Epithelial cell of esophagus (primary cell): ENCODE measurements around the gene NHEJ1.
A peak's percentile ranks its signal among the peaks of the same experiment; 100 is the strongest.

Source experiments
- DNase-seq: peaks from one replicate; pipeline ENCODE4 v3.0.0; 2010; ENCODE audit warnings: low read depth
- H3K4me3 ChIP-seq: 2 replicates; pipeline ENCODE4 v1.5.1; 2011; ENCODE audit warnings: mild to moderate bottlenecking, low read length, control low read depth
- TF ChIP-seq, protein P1 (sequence below): IDR thresholded peaks from 2 replicates; pipeline ENCODE4 v1.5.1; 2011; ENCODE audit warnings: low read depth, mild to moderate bottlenecking, low read length, control low read depth, inconsistent platforms; ENCODE audit not compliant: insufficient read depth; ENCODE audit errors: missing control alignments

Gene NHEJ1

GRCh38 chr2:219112651-219113338 is 47.8 kb downstream of the NHEJ1 start:
- DNase-seq, result no peak
- H3K4me3 ChIP-seq, result no peak overlapping the region
- TF ChIP-seq, protein P1, sequence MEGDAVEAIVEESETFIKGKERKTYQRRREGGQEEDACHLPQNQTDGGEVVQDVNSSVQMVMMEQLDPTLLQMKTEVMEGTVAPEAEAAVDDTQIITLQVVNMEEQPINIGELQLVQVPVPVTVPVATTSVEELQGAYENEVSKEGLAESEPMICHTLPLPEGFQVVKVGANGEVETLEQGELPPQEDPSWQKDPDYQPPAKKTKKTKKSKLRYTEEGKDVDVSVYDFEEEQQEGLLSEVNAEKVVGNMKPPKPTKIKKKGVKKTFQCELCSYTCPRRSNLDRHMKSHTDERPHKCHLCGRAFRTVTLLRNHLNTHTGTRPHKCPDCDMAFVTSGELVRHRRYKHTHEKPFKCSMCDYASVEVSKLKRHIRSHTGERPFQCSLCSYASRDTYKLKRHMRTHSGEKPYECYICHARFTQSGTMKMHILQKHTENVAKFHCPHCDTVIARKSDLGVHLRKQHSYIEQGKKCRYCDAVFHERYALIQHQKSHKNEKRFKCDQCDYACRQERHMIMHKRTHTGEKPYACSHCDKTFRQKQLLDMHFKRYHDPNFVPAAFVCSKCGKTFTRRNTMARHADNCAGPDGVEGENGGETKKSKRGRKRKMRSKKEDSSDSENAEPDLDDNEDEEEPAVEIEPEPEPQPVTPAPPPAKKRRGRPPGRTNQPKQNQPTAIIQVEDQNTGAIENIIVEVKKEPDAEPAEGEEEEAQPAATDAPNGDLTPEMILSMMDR, result no peak

GRCh38 chr2:219112062-219112406 is 48.6 kb downstream of the NHEJ1 start:
- H3K4me3 ChIP-seq, result no peak overlapping the region
- TF ChIP-seq, protein P1, result no peak

DNA sequence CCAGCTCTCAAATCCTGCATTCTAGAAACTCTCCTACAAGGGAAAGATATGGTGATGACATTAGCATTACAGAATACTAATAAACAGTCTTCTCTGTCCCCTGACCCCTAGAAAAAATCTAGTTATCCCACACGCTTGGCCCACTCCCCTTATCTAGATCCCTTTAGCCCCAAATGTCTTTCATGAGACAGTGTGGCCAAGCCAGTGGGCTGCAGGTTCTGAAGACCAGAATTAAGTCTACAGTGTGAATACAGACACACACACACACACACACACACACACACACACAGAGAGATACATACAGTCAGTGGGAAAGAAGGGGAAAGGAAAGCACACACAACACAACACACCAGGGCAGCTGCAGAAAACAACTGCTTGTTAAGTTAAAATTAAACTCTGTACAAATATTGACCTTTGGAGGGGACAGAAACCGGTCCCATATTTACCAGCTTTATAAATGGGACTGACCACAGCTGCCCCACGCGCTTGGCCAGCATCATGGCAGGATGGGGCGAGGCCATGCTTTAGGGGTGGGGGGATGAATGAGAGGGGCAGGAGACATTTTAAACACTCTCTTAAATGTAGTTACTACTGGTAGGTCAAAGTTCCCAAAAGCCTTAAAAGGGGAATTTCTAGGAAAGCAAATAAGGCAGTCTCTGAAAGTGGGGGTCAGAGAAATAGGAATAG is 49.1 kb downstream of the NHEJ1 start:
- no peak for DNase-seq
- no peak overlapping the region for H3K4me3 ChIP-seq
- TF ChIP-seq, protein P1, result no peak

More at GRCh38 chr2:219112062-219112406, 48.6 kb downstream of the NHEJ1 start:
- DNase-seq, result no peak

DNA sequence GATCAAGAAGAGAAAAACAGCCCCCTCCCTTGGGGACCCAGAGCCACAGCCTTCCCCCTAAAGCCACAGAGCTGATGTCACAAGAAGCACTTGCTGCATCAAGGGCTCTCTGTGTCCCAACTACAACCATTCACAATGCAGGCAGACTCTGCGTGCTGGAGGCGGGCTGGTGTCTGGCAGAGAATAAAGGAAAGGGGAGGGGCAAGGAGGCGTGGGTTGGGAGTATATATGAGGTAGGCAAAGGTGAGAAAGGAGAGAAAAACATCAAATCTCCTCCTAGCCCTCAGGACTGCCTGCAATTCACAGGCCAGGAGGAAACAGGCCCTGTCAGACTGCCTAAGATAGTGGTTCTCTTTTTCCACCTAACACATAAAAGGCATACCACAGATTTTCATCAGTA is 51.1 kb downstream of the NHEJ1 start:
- TF ChIP-seq, protein P1, result no peak
- DNase-seq, result peak; percentile 27
- H3K4me3 ChIP-seq, result no peak overlapping the region

- no peak overlapping the region for H3K4me3 ChIP-seq
- TF ChIP-seq, protein P1, result no peak
- no peak for DNase-seq
These were observed 52.9 kb downstream of the NHEJ1 start for GRCh38 chr2:219107758-219108157.

- H3K4me3 ChIP-seq, result no peak overlapping the region
- DNase-seq, result no peak
- TF ChIP-seq, protein P1, result no peak
These were observed 54.4 kb downstream of the NHEJ1 start for GRCh38 chr2:219106251-219106650.
